ENCODE results near the gene ADAMTS13.

Gene ADAMTS13

GRCh38 chr9:133468374-133468773 lies 46.2 kb downstream of the ADAMTS13 start:
- TF ChIP-seq CTCF (IDR thresholded peaks at IDR 0.05; ENCODE audit: low read depth, low read length, missing control alignments), result no peak
- in situ Hi-C loops (cut with HindIII; ENCODE audit: low pct_ligation_motif_present, low sequenced_read_pairs), result no loop called here
- H3K27me3 ChIP-seq (replicated peaks), result no peaks in the 10 kb centered on the region
- H3K36me3 ChIP-seq (replicated peaks), result peaks cover 21% of the 10 kb centered on the region
- DNase-seq, result no peak
- no peak overlapping the region for H3K27ac ChIP-seq
- H3K4me3 ChIP-seq (ENCODE audit: low read depth, low read length), result no peak overlapping the region

- no peak for TF ChIP-seq CTCF (IDR thresholded peaks at IDR 0.05; ENCODE audit: low read depth, low read length, missing control alignments)
- DNase-seq, result no peak
- Histone ChIP-seq H3K27ac (no peak overlapping the region), H3K27me3 (replicated peaks) (no peaks in the 10 kb centered on the region), H3K4me3 (ENCODE audit: low read depth, low read length) (no peak overlapping the region), H3K36me3 (replicated peaks) (peaks cover 26% of the 10 kb centered on the region)
- in situ Hi-C loops (cut with HindIII; ENCODE audit: low pct_ligation_motif_present, low sequenced_read_pairs), result no loop called here
These were observed 46.7 kb downstream of the ADAMTS13 start for GRCh38 chr9:133468777-133469421.

- no peaks in the 10 kb centered on the region for H3K27me3 ChIP-seq (replicated peaks)
- H3K4me3 ChIP-seq (ENCODE audit: low read depth, low read length), result no peak overlapping the region
- in situ Hi-C loops (cut with HindIII; ENCODE audit: low pct_ligation_motif_present, low sequenced_read_pairs), result no loop called here
- no peak overlapping the region for H3K27ac ChIP-seq
- peaks cover 42% of the 10 kb centered on the region for H3K36me3 ChIP-seq (replicated peaks)
- TF ChIP-seq CTCF (IDR thresholded peaks at IDR 0.05; ENCODE audit: low read depth, low read length, missing control alignments), result no peak
- no peak for DNase-seq
These were observed 48.3 kb downstream of the ADAMTS13 start for GRCh38 chr9:133470427-133470924.

GRCh38 chr9:133470988-133471387 lies 48.8 kb downstream of the ADAMTS13 start:
- no peak overlapping the region for H3K4me3 ChIP-seq (ENCODE audit: low read depth, low read length)
- TF ChIP-seq CTCF (IDR thresholded peaks at IDR 0.05; ENCODE audit: low read depth, low read length, missing control alignments), result no peak
- H3K27ac ChIP-seq, result no peak overlapping the region
- H3K27me3 ChIP-seq (replicated peaks), result no peaks in the 10 kb centered on the region
- no peak for DNase-seq
- in situ Hi-C loops (cut with HindIII; ENCODE audit: low pct_ligation_motif_present, low sequenced_read_pairs), result no loop called here
- peaks cover 47% of the 10 kb centered on the region for H3K36me3 ChIP-seq (replicated peaks)

GRCh38 chr9:133471551-133472276 lies 49.5 kb downstream of the ADAMTS13 start:
- H3K4me3 ChIP-seq (ENCODE audit: low read depth, low read length), result no peak overlapping the region
- peaks cover 54% of the 10 kb centered on the region for H3K36me3 ChIP-seq (replicated peaks)
- in situ Hi-C loops (cut with HindIII; ENCODE audit: low pct_ligation_motif_present, low sequenced_read_pairs), result no loop called here
- no peak overlapping the region for H3K27ac ChIP-seq
- no peak for DNase-seq
- TF ChIP-seq CTCF (IDR thresholded peaks at IDR 0.05; ENCODE audit: low read depth, low read length, missing control alignments), result no peak
- no peaks in the 10 kb centered on the region for H3K27me3 ChIP-seq (replicated peaks)

All from brain microvascular endothelial cell (primary cell).